ENCODE data around the gene CSRNP3. TPM values are rescaled to one million over a fixed set of nuclear protein-coding genes. Genes with fewer than 3 reads are reported as not detected.

The CSRNP3 gene
- total and polyA plus RNA-seq, 10 of the 15 experiments (the other 5 are each of a cell fraction or from before 2014, with no cell fraction given) = 0.03 to 5.2 (median 0.11) TPM; not detected in 1

- TF ChIP-seq, protein P1, sequence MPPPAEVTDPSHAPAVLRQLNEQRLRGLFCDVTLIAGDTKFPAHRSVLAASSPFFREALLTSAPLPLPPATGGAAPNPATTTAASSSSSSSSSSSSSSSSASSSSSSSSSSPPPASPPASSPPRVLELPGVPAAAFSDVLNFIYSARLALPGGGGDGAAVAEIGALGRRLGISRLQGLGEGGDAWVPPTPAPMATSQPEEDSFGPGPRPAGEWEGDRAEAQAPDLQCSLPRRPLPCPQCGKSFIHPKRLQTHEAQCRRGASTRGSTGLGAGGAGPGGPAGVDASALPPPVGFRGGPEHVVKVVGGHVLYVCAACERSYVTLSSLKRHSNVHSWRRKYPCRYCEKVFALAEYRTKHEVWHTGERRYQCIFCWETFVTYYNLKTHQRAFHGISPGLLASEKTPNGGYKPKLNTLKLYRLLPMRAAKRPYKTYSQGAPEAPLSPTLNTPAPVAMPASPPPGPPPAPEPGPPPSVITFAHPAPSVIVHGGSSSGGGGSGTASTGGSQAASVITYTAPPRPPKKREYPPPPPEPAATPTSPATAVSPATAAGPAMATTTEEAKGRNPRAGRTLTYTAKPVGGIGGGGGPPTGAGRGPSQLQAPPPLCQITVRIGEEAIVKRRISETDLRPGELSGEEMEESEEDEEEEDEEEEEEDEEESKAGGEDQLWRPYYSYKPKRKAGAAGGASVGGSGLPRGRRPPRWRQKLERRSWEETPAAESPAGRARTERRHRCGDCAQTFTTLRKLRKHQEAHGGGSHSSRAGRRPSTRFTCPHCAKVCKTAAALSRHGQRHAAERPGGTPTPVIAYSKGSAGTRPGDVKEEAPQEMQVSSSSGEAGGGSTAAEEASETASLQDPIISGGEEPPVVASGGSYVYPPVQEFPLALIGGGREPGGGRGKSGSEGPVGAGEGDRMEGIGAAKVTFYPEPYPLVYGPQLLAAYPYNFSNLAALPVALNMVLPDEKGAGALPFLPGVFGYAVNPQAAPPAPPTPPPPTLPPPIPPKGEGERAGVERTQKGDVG (CRISPR knock-in tag; IDR thresholded peaks at IDR 0.05) = no peak
- TF ChIP-seq, protein P2, sequence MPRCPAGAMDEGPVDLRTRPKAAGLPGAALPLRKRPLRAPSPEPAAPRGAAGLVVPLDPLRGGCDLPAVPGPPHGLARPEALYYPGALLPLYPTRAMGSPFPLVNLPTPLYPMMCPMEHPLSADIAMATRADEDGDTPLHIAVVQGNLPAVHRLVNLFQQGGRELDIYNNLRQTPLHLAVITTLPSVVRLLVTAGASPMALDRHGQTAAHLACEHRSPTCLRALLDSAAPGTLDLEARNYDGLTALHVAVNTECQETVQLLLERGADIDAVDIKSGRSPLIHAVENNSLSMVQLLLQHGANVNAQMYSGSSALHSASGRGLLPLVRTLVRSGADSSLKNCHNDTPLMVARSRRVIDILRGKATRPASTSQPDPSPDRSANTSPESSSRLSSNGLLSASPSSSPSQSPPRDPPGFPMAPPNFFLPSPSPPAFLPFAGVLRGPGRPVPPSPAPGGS (IDR thresholded peaks at IDR 0.05; ENCODE audit: borderline replicate concordance, insufficient read depth, low read depth, low read length, poor library complexity, severe bottlenecking) = no peak
- no peak for TF ChIP-seq CBX3 (IDR thresholded peaks at IDR 0.05; ENCODE audit: borderline replicate concordance, low read depth)
- no peak for TF ChIP-seq JUND (IDR thresholded peaks at IDR 0.05; ENCODE audit: low read depth, low read length)
- TF ChIP-seq DPF2 (IDR thresholded peaks at IDR 0.05) = peak; percentile 88
- no peak for TF ChIP-seq CBX5 (IDR thresholded peaks at IDR 0.05; ENCODE audit: low read depth)
- TF ChIP-seq IKZF1 (conservative IDR thresholded peaks at IDR 0.05) = peak; percentile 37; the same call in 1 of the 2 replicates
- peak in 1 of 2 experiments; percentile 37; a peak in 1 of 4 replicates for TF ChIP-seq BHLHE40 (IDR thresholded peaks at IDR 0.05; ENCODE audit: borderline replicate concordance in 1 of 2, low read depth in 2 of 2, low read length in 1 of 2)
- TF ChIP-seq PAX8 (IDR thresholded peaks at IDR 0.05) = no peak
- no peak for TF ChIP-seq ZNF207 (IDR thresholded peaks at IDR 0.05; ENCODE audit: borderline replicate concordance)
- TF ChIP-seq SMAD1 (IDR thresholded peaks at IDR 0.05; ENCODE audit: low read depth, partially characterized antibody) = no peak
- TF ChIP-seq, protein P3, sequence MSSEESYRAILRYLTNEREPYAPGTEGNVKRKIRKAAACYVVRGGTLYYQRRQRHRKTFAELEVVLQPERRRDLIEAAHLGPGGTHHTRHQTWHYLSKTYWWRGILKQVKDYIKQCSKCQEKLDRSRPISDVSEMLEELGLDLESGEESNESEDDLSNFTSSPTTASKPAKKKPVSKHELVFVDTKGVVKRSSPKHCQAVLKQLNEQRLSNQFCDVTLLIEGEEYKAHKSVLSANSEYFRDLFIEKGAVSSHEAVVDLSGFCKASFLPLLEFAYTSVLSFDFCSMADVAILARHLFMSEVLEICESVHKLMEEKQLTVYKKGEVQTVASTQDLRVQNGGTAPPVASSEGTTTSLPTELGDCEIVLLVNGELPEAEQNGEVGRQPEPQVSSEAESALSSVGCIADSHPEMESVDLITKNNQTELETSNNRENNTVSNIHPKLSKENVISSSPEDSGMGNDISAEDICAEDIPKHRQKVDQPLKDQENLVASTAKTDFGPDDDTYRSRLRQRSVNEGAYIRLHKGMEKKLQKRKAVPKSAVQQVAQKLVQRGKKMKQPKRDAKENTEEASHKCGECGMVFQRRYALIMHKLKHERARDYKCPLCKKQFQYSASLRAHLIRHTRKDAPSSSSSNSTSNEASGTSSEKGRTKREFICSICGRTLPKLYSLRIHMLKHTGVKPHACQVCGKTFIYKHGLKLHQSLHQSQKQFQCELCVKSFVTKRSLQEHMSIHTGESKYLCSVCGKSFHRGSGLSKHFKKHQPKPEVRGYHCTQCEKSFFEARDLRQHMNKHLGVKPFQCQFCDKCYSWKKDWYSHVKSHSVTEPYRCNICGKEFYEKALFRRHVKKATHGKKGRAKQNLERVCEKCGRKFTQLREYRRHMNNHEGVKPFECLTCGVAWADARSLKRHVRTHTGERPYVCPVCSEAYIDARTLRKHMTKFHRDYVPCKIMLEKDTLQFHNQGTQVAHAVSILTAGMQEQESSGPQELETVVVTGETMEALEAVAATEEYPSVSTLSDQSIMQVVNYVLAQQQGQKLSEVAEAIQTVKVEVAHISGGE (CRISPR knock-in tag; IDR thresholded peaks at IDR 0.05) = no peak
- TF ChIP-seq ZNF24 (IDR thresholded peaks at IDR 0.05) = peak; percentile 37; the same call in 1 of the 2 replicates
- TF ChIP-seq GATAD2B (conservative IDR thresholded peaks at IDR 0.05; ENCODE audit: low read depth) = no peak
- peak; percentile 31 to 62; a peak in 2 of 4 replicates for TF ChIP-seq IKZF2 (IDR thresholded peaks at IDR 0.05)
- no peak for TF ChIP-seq RAD51 (IDR thresholded peaks at IDR 0.05)
- TF ChIP-seq FOXK2 (IDR thresholded peaks at IDR 0.05) = peak; percentile 24; the same call in 1 of the 2 replicates
- peak; percentile 82 for TF ChIP-seq MTA2 (IDR thresholded peaks at IDR 0.05; ENCODE audit: low read depth)
- TF ChIP-seq ZNF217 (IDR thresholded peaks at IDR 0.05) = peak; percentile 79
- TF ChIP-seq, protein P4, sequence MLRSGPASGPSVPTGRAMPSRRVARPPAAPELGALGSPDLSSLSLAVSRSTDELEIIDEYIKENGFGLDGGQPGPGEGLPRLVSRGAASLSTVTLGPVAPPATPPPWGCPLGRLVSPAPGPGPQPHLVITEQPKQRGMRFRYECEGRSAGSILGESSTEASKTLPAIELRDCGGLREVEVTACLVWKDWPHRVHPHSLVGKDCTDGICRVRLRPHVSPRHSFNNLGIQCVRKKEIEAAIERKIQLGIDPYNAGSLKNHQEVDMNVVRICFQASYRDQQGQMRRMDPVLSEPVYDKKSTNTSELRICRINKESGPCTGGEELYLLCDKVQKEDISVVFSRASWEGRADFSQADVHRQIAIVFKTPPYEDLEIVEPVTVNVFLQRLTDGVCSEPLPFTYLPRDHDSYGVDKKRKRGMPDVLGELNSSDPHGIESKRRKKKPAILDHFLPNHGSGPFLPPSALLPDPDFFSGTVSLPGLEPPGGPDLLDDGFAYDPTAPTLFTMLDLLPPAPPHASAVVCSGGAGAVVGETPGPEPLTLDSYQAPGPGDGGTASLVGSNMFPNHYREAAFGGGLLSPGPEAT (IDR thresholded peaks at IDR 0.05; ENCODE audit: low read depth) = 0 out of 2 replicates have a peak, but pooled peaks have one; percentile 55
- TF ChIP-seq SMC3 (IDR thresholded peaks at IDR 0.05; ENCODE audit: borderline replicate concordance, low read length) = no peak
- TF ChIP-seq IRF4 (IDR thresholded peaks at IDR 0.05; ENCODE audit: low read depth, low read length) = peak; percentile 75; the same call in 1 of the 2 replicates
- peak; percentile 79 for TF ChIP-seq BMI1 (IDR thresholded peaks at IDR 0.05; ENCODE audit: borderline replicate concordance)
Measured at GRCh38 chr2:165544897-165545296, 75.4 kb downstream of the CSRNP3 start (continued).

Measured in GM12878 (cell line).